Prostate gland (tissue), 2 donors: ENCODE results near the gene GGNBP2.

Experiments
- CTCF ChIP-seq, 4 experiments: fragments of 200-600 bp in 2 of 4; fragments of 450-650 bp in 2 of 4; sonication (generic) in 2 of 4; IDR thresholded peaks; 1 replicate in 3 of 4; 2 replicates in 1 of 4; pipeline ENCODE4 v1.5.1; 2016 to 2019; ENCODE audit warnings: antibody characterized with exemption in 4 of 4, mild to moderate bottlenecking in 2 of 4, moderate library complexity in 2 of 4
- POLR2AphosphoS5 ChIP-seq: sonication (generic); formaldehyde crosslinking; IDR thresholded peaks from one replicate; pipeline ENCODE4 v1.6.1; 2017; ENCODE audit warnings: antibody characterized with exemption

- TF ChIP-seq POLR2AphosphoS5 (no peak), CTCF (IDR thresholded peaks at IDR 0.05) (no peak)
Observed at GRCh38 chr17:36613155-36613554, 68.4 kb downstream of the GGNBP2 start.
